Measurements from ENCODE around the gene ADPRS. TPM values are rescaled to one million over a fixed set of nuclear protein-coding genes. Genes with fewer than 3 reads are reported as not detected.

The ADPRS gene
- total and polyA plus RNA-seq, 2 experiments from 2014 or later = 22.6 to 46.6 TPM

- no peak for TF ChIP-seq ZNF462 (CRISPR knock-in tag; IDR thresholded peaks at IDR 0.05)
- no peak for TF ChIP-seq ZNF331 (CRISPR knock-in tag; IDR thresholded peaks at IDR 0.05; ENCODE audit: low read depth)
- no peak for TF ChIP-seq EZH2 (IDR thresholded peaks at IDR 0.05; ENCODE audit: low read depth, unreplicated experiment)
- no peak for TF ChIP-seq JUNB (IDR thresholded peaks at IDR 0.05; ENCODE audit: unreplicated experiment)
- TF ChIP-seq ETS1 (IDR thresholded peaks at IDR 0.05) = no peak
- no peak for TF ChIP-seq CREB1 (CRISPR knock-in tag; IDR thresholded peaks at IDR 0.05; ENCODE audit: low read depth)
Measured at GRCh38 chr1:36139521-36139920, 50.8 kb downstream of the ADPRS start (continued).

GRCh38 chr1:36142121-36142520, 53.4 kb downstream of the ADPRS start:
- peaks cover 7% of the 10 kb centered on the region; the same call in 1 of the 3 replicates for H3K36me3 Mint-ChIP-seq (ENCODE audit: low read depth)
- H3K4me1 ChIP-seq (ENCODE audit: insufficient read depth) = no peaks in the 10 kb centered on the region
- no peak overlapping the region for H2AFZ ChIP-seq
- ATAC-seq = no peak
- H3K9me3 Mint-ChIP-seq = no peaks in the 10 kb centered on the region
- no peaks in the 10 kb centered on the region for H3F3A ChIP-seq (replicated peaks; ENCODE audit: low read depth)
- no peak overlapping the region for H3K4me3 Mint-ChIP-seq
- H3K4me1 Mint-ChIP-seq = no peaks in the 10 kb centered on the region
- DNase-seq (ENCODE audit: low spot score) = no peak
- H3K27ac ChIP-seq (ENCODE audit: low read depth) = no peak overlapping the region
- H4K20me1 ChIP-seq (replicated peaks; ENCODE audit: insufficient read depth) = peaks cover 5% of the 10 kb centered on the region; the same call in 1 of the 2 replicates
- no peak overlapping the region for H3K4me3 ChIP-seq
- H3K79me2 ChIP-seq (replicated peaks; ENCODE audit: insufficient read depth) = peaks cover 9% of the 10 kb centered on the region
- no peaks in the 10 kb centered on the region for H3K27me3 ChIP-seq (ENCODE audit: insufficient read depth)
- no peaks in the 10 kb centered on the region for H3K9me2 ChIP-seq (ENCODE audit: insufficient read depth)
- peaks cover 4% of the 10 kb centered on the region for H3K27me3 Mint-ChIP-seq (ENCODE audit: insufficient read depth, low read depth, poor library complexity)
- no peaks in the 10 kb centered on the region for H3K36me3 ChIP-seq (ENCODE audit: insufficient read depth)
- no peak overlapping the region for H3K4me2 ChIP-seq
- no peak overlapping the region for H3K27ac Mint-ChIP-seq
- TF ChIP-seq EZH2 (IDR thresholded peaks at IDR 0.05; ENCODE audit: low read depth, unreplicated experiment) = no peak
- TF ChIP-seq NANOG (IDR thresholded peaks at IDR 0.05; ENCODE audit: borderline replicate concordance) = no peak
- no peak for TF ChIP-seq JUNB (IDR thresholded peaks at IDR 0.05; ENCODE audit: unreplicated experiment)
- no peak for TF ChIP-seq EZH2phosphoT487 (IDR thresholded peaks at IDR 0.05; ENCODE audit: unreplicated experiment)
- no peak for TF ChIP-seq ZNF114 (CRISPR knock-in tag; IDR thresholded peaks at IDR 0.05)
- TF ChIP-seq ZNF331 (CRISPR knock-in tag; IDR thresholded peaks at IDR 0.05; ENCODE audit: low read depth) = no peak
- no peak for TF ChIP-seq POLR2AphosphoS5 (IDR thresholded peaks at IDR 0.05; ENCODE audit: low read depth)
- TF ChIP-seq REST (IDR thresholded peaks at IDR 0.05; ENCODE audit: unreplicated experiment) = no peak
- no peak for TF ChIP-seq CREB1 (CRISPR knock-in tag; IDR thresholded peaks at IDR 0.05; ENCODE audit: low read depth)
- no peak for TF ChIP-seq ETS1 (IDR thresholded peaks at IDR 0.05)

Data from GM23338 (cell line).